HepG2 (cell line): ENCODE measurements around the gene PNPLA3. TPM values are rescaled to one million over a fixed set of nuclear protein-coding genes. Genes with fewer than 3 reads are reported as not detected.

Experiments
- ATAC-seq: fragments of 200-7000 bp; cut with Tn5 transposase; 3 replicates; pipeline ENCODE4 v1.9.1; 2020; ENCODE audit warnings: mild to moderate bottlenecking, moderate library complexity
- BruUV-seq: library from RNA; stranded (reverse); fragments of 400-500 nt; replicated peaks from 2 replicates; lab custom pipeline; 2021; lab: Mats Ljungman, UMichigan
- CTCF ChIA-PET: fragments of 300-600 bp; formaldehyde crosslinking; extraction: SDS; loops from one replicate; lab custom pipeline; 2021; ENCODE audit warnings: low total read pairs, inconsistent platforms, low intra/inter-chr PET ratio; lab: Yijun Ruan, JAX
- POLR2A ChIA-PET: fragments of 350-600 bp; sonication (Branson Sonifier 250); formaldehyde crosslinking; loops from one replicate; lab custom pipeline; 2020; ENCODE audit warnings: antibody characterized with exemption, inconsistent platforms; lab: Yijun Ruan, JAX
- DNase-seq: peaks from one replicate; pipeline ENCODE4 v3.0.0-alpha.2; 2015; ENCODE audit warnings: low spot score
- FAIRE-seq: peaks from 3 replicates; lab custom pipeline; 2011; peaks lifted over from hg19 to GRCh38; lab: Jason Lieb, UNC
- H2AFZ ChIP-seq: one replicate; pipeline ENCODE4 v1.6.1; 2011; ENCODE audit warnings: low read length, inconsistent platforms
- H3K27ac ChIP-seq: fragments of 300-600 bp; 3 replicates; pipeline ENCODE4 v1.8.0; 2011; ENCODE audit warnings: mixed run types, mild to moderate bottlenecking, mixed read lengths, low read length, inconsistent platforms; ENCODE audit not compliant: insufficient read depth; ENCODE audit errors: extremely low read length
- H3K27me3 ChIP-seq, 2 experiments: fragments of 200-600 bp in 1 of 2; 2 replicates in 1 of 2; 3 replicates in 1 of 2; pipeline versions ENCODE4 v1.6.0 to v1.8.0; 2011; ENCODE audit warnings: low read length in 2 of 2, mild to moderate bottlenecking in 2 of 2, moderate library complexity in 2 of 2, inconsistent platforms in 1 of 2; ENCODE audit not compliant: insufficient read depth in 2 of 2, control insufficient read depth in 1 of 2
- H3K36me3 ChIP-seq, 2 experiments: fragments of 200-600 bp in 1 of 2; replicated peaks in 1 of 2; 2 replicates in 1 of 2; 3 replicates in 1 of 2; pipeline versions ENCODE4 v1.5.1 to v1.8.0; 2011; ENCODE audit warnings: low read length in 2 of 2, inconsistent platforms in 1 of 2; ENCODE audit not compliant: insufficient read depth in 2 of 2, control insufficient read depth in 1 of 2
- H3K4me1 ChIP-seq: 2 replicates; pipeline ENCODE4 v1.5.1; 2012; ENCODE audit warnings: low read length, inconsistent platforms; ENCODE audit not compliant: insufficient read depth
- H3K4me2 ChIP-seq: 2 replicates; pipeline ENCODE4 v1.6.0; 2011; ENCODE audit warnings: low read depth, low read length, inconsistent platforms
- H3K4me3 ChIP-seq, 3 experiments: fragments of 200-600 bp in 1 of 3; sonication (generic), shearing (Covaris generic) in 1 of 3; replicated peaks in 1 of 3; 2 replicates each; pipeline ENCODE4 v1.5.1; 2011 to 2016; ENCODE audit warnings: low read length in 3 of 3, inconsistent platforms in 2 of 3, low read depth in 2 of 3, mild to moderate bottlenecking in 2 of 3, control low read depth in 1 of 3, mixed read lengths in 1 of 3; ENCODE audit not compliant: insufficient read depth in 1 of 3
- H3K79me2 ChIP-seq: one replicate; pipeline ENCODE4 v1.6.1; 2011; ENCODE audit warnings: low read length, inconsistent platforms; ENCODE audit not compliant: insufficient read depth
- H3K9ac ChIP-seq: 2 replicates; pipeline ENCODE4 v1.6.0; 2011; ENCODE audit warnings: mild to moderate bottlenecking, low read depth, low read length, inconsistent platforms; ENCODE audit not compliant: insufficient read depth
- H3K9me3 ChIP-seq: 2 replicates; pipeline ENCODE4 v1.5.1; 2012; ENCODE audit warnings: mild to moderate bottlenecking, low read length
- H4K20me1 ChIP-seq: 2 replicates; pipeline ENCODE4 v1.6.0; 2011; ENCODE audit warnings: inconsistent platforms, mild to moderate bottlenecking, low read length, moderate library complexity; ENCODE audit not compliant: insufficient read depth
- GTF2F1 ChIP-seq: fragments of 150-350 bp; IDR thresholded peaks from 2 replicates; pipeline ENCODE4 v1.6.1; 2014; ENCODE audit warnings: low read length
- HNRNPH1 ChIP-seq: fragments of 200-400 bp; formaldehyde crosslinking; optimal IDR thresholded peaks from 2 replicates; pipeline ENCODE3; 2017; ENCODE audit warnings: mild to moderate bottlenecking, low read depth, low read length
- HOXA7 ChIP-seq: sonication (generic); formaldehyde crosslinking; IDR thresholded peaks from 2 replicates; pipeline ENCODE4 v1.8.1; 2022; ENCODE audit warnings: mild to moderate bottlenecking, missing genetic modification reagents, moderate library complexity
- SMAD9 ChIP-seq: sonication (generic); formaldehyde crosslinking; IDR thresholded peaks from 2 replicates; pipeline ENCODE4 v1.5.1; 2020; ENCODE audit warnings: mild to moderate bottlenecking, missing genetic modification reagents
- ZBED4 ChIP-seq: sonication (generic); formaldehyde crosslinking; IDR thresholded peaks from 2 replicates; pipeline ENCODE4 v1.4.0; 2020; ENCODE audit warnings: missing genetic modification reagents, borderline replicate concordance
- ZBTB37 ChIP-seq: sonication (generic); formaldehyde crosslinking; IDR thresholded peaks from 2 replicates; pipeline ENCODE4 v1.4.0; 2020; ENCODE audit warnings: mild to moderate bottlenecking, missing genetic modification reagents
- ZNF138 ChIP-seq: sonication (generic); formaldehyde crosslinking; IDR thresholded peaks from 2 replicates; pipeline ENCODE4 v1.5.0; 2020; ENCODE audit warnings: mild to moderate bottlenecking, low read depth, missing genetic modification reagents
- ZNF230 ChIP-seq: sonication (generic); formaldehyde crosslinking; IDR thresholded peaks from 2 replicates; pipeline ENCODE4 v1.4.0; 2020; ENCODE audit warnings: mild to moderate bottlenecking, missing genetic modification reagents
- ZNF329 ChIP-seq: sonication (generic); formaldehyde crosslinking; IDR thresholded peaks from 2 replicates; pipeline ENCODE4 v1.9.0; 2021; ENCODE audit warnings: low read depth, mild to moderate bottlenecking, missing genetic modification reagents
- ZNF672 ChIP-seq: sonication (generic); formaldehyde crosslinking; IDR thresholded peaks from 2 replicates; pipeline ENCODE4 v1.8.1; 2022; ENCODE audit warnings: missing genetic modification reagents
- ZNF761 ChIP-seq: sonication (generic); formaldehyde crosslinking; conservative IDR thresholded peaks from 2 replicates; pipeline ENCODE4 v1.4.0; 2020; ENCODE audit warnings: mild to moderate bottlenecking, missing genetic modification reagents
- WGBS: methylation state at CpG from one replicate; pipeline ENCODE4 v1.1.6; 2017; ENCODE audit warnings: low lambda C conversion rate; 5-methylcytosine and 5-hydroxymethylcytosine counted together
- in situ Hi-C: cut with HindIII; loops from 2 replicates; pipeline ENCODE4 v1.10.0; 2017; ENCODE audit warnings: low pct_unique_long_range_greater_than_20kb; ENCODE audit not compliant: extremely low pct_ligation_motif_present
- intact Hi-C: fragments of 100-400 bp; cut with micrococcal nuclease; formaldehyde crosslinking; loops from one replicate; pipeline ENCODE4 v1.10.0; 2022; ENCODE audit not compliant: unreplicated experiment
- polyA plus RNA-seq, 8 experiments: library from polyadenylated mRNA; depleted of rRNA in 3 of 8; stranded (reverse) in 7 of 8; unstranded in 1 of 8; fragments of >200 nt; fragmentation: Illumina TruSeq in 4 of 8; extraction: Trizol in 4 of 8; gene quantifications; 2 replicates each; pipeline versions ENCODE4 v1.2.1 to v1.2.3, GENCODE V29; 2011 to 2016; ENCODE audit warnings: low read depth in 4 of 8, missing spikeins in 1 of 8, mixed read lengths in 1 of 8; ENCODE audit not compliant: insufficient read depth in 1 of 8
- total RNA-seq, 5 experiments: library from RNA; depleted of rRNA; stranded (reverse); fragments of >200 nt; fragmentation: Illumina TruSeq; extraction: Trizol; gene quantifications; 2 replicates each; pipeline ENCODE4 v1.2.3, GENCODE V29; 2016; ENCODE audit warnings: low read depth in 1 of 5
- TF ChIP-seq, protein P1 (sequence below): sonication (generic); formaldehyde crosslinking; IDR thresholded peaks from 2 replicates; pipeline ENCODE4 v1.5.1; 2020; ENCODE audit warnings: mild to moderate bottlenecking, missing genetic modification reagents, moderate library complexity
- TF ChIP-seq, protein P2 (sequence below): sonication (generic); formaldehyde crosslinking; IDR thresholded peaks from 2 replicates; pipeline ENCODE4 v1.4.0; 2020; ENCODE audit warnings: missing genetic modification reagents, borderline replicate concordance

The PNPLA3 gene
- total and polyA plus RNA-seq, 2 of the 13 experiments (the other 11 are each of a cell fraction or from before 2014, with no cell fraction given): 16.9 to 19.8 TPM

DNA sequence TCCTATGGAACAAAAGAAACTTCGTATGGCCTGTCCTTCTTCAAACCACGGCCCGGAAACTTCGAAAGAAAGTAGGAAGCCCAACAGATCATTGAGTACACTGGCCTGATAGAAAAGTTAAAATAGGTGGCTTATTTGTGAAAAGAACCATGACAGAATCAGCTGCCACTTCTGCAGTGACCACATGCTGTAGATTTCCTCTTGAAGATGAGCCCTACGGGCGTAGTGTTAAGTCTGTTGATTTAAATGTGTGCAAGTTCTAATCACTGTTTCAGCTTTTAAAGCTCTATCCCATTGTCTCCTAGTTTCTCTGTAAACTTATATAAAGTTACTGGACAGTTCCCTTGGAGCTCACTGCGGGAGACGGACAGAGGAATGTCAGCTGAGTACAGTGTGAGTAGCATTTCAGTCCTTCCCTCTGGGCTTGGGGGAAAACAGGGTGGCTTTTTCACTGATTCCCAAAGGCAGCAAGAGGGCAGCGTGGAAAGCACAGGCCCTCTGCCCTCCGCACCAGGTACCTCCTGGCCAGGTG lies 49.4 kb downstream of the PNPLA3 start:
- BruUV-seq: no TSS peak
- H3K9ac ChIP-seq: no peak overlapping the region
- ChIA-PET CTCF (no interaction called here), POLR2A (no interaction called here)
- no peaks in the 10 kb centered on the region for H3K79me2 ChIP-seq
- H3K9me3 ChIP-seq: no peaks in the 10 kb centered on the region
- H3K36me3 ChIP-seq: peaks cover 28 to 88% of the 10 kb centered on the region in 2 experiments
- no peak for ATAC-seq
- intact Hi-C loops (no loop called here), in situ Hi-C loops (no loop called here)
- DNase-seq: no peak
- H3K27ac ChIP-seq: no peak overlapping the region
- no peaks in the 10 kb centered on the region for H3K27me3 ChIP-seq
- no peak overlapping the region for H2AFZ ChIP-seq
- no peak overlapping the region for H3K4me2 ChIP-seq
- TF ChIP-seq ZNF761 (CRISPR knock-in tag) (no peak), GTF2F1 (no peak), HNRNPH1 (no peak), ZNF672 (CRISPR knock-in tag) (no peak), ZNF230 (no peak), SMAD9 (CRISPR knock-in tag) (no peak), ZNF329 (CRISPR knock-in tag) (no peak), ZNF138 (no peak), ZBED4 (CRISPR knock-in tag) (no peak), HOXA7 (no peak), ZBTB37 (CRISPR knock-in tag) (no peak)
- TF ChIP-seq, protein P1, sequence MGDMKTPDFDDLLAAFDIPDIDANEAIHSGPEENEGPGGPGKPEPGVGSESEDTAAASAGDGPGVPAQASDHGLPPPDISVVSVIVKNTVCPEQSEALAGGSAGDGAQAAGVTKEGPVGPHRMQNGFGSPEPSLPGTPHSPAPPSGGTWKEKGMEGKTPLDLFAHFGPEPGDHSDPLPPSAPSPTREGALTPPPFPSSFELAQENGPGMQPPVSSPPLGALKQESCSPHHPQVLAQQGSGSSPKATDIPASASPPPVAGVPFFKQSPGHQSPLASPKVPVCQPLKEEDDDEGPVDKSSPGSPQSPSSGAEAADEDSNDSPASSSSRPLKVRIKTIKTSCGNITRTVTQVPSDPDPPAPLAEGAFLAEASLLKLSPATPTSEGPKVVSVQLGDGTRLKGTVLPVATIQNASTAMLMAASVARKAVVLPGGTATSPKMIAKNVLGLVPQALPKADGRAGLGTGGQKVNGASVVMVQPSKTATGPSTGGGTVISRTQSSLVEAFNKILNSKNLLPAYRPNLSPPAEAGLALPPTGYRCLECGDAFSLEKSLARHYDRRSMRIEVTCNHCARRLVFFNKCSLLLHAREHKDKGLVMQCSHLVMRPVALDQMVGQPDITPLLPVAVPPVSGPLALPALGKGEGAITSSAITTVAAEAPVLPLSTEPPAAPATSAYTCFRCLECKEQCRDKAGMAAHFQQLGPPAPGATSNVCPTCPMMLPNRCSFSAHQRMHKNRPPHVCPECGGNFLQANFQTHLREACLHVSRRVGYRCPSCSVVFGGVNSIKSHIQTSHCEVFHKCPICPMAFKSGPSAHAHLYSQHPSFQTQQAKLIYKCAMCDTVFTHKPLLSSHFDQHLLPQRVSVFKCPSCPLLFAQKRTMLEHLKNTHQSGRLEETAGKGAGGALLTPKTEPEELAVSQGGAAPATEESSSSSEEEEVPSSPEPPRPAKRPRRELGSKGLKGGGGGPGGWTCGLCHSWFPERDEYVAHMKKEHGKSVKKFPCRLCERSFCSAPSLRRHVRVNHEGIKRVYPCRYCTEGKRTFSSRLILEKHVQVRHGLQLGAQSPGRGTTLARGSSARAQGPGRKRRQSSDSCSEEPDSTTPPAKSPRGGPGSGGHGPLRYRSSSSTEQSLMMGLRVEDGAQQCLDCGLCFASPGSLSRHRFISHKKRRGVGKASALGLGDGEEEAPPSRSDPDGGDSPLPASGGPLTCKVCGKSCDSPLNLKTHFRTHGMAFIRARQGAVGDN (CRISPR knock-in tag): no peak
- TF ChIP-seq, protein P2, sequence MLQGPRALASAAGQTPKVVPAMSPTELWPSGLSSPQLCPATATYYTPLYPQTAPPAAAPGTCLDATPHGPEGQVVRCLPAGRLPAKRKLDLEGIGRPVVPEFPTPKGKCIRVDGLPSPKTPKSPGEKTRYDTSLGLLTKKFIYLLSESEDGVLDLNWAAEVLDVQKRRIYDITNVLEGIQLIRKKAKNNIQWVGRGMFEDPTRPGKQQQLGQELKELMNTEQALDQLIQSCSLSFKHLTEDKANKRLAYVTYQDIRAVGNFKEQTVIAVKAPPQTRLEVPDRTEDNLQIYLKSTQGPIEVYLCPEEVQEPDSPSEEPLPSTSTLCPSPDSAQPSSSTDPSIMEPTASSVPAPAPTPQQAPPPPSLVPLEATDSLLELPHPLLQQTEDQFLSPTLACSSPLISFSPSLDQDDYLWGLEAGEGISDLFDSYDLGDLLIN (CRISPR knock-in tag): no peak
- H3K4me1 ChIP-seq: no peaks in the 10 kb centered on the region
- WGBS: 96% methylated on average over 8 of the region's 10 CpGs
- FAIRE-seq: no peak
- H3K4me3 ChIP-seq: no peak overlapping the region
- no peaks in the 10 kb centered on the region for H4K20me1 ChIP-seq
